ENCODE data around the gene LRP2.

GRCh38 chr2:169106563-169107545 lies 255.5 kb downstream of the LRP2 start:
- TF ChIP-seq, protein P1, sequence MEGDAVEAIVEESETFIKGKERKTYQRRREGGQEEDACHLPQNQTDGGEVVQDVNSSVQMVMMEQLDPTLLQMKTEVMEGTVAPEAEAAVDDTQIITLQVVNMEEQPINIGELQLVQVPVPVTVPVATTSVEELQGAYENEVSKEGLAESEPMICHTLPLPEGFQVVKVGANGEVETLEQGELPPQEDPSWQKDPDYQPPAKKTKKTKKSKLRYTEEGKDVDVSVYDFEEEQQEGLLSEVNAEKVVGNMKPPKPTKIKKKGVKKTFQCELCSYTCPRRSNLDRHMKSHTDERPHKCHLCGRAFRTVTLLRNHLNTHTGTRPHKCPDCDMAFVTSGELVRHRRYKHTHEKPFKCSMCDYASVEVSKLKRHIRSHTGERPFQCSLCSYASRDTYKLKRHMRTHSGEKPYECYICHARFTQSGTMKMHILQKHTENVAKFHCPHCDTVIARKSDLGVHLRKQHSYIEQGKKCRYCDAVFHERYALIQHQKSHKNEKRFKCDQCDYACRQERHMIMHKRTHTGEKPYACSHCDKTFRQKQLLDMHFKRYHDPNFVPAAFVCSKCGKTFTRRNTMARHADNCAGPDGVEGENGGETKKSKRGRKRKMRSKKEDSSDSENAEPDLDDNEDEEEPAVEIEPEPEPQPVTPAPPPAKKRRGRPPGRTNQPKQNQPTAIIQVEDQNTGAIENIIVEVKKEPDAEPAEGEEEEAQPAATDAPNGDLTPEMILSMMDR (IDR thresholded peaks at IDR 0.05; ENCODE audit: poor library complexity), result no peak
- TF ChIP-seq EZH2 (IDR thresholded peaks at IDR 0.05; ENCODE audit: borderline replicate concordance), result no peak

Measured in hepatocyte (in vitro differentiated cells).